ENCODE results near the gene LRRC56. TPM values are rescaled to one million over a fixed set of nuclear protein-coding genes. Genes with fewer than 3 reads are reported as not detected.

LRRC56 gene
- total RNA-seq, 1 experiment from 2014 or later, result 3.4 TPM

DNA sequence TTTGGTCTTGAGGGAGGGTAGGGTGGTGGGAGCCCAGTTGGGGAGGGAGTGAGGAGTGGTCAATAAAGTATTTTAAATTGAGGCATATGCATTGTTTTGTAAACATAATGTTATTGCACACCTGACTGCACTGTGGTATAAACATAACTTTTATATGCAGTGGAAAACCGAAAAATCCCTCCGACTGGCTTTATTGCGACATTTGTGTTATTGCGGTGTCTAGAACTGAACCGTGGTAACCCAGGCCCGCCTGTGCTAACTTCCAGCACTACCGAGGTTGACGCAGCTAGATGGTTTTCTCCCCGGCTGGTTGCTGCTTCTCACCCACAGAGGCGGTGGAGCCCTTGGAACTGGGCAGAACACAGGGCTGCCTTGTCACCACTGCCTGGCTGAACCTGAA lies 22.7 kb upstream of the LRRC56 start:
- Histone ChIP-seq H3K4me2 (ENCODE audit: insufficient read depth, insufficient read length, low read length) (no peak overlapping the region), H3K79me1 (ENCODE audit: insufficient read depth, low read depth, low read length, poor library complexity, severe bottlenecking) (no peaks in the 10 kb centered on the region), H2BK12ac (ENCODE audit: insufficient read length, low read depth, low read length) (no peak overlapping the region), H4K20me1 (ENCODE audit: control insufficient read depth, insufficient read depth, insufficient read length) (no peaks in the 10 kb centered on the region), H3K27me3 (ENCODE audit: insufficient read depth, low read length) (no peaks in the 10 kb centered on the region), H2BK120ac (ENCODE audit: low read depth, low read length, poor library complexity, severe bottlenecking) (no peak overlapping the region), H3T11ph (ENCODE audit: low read length) (no peak overlapping the region), H2AK5ac (ENCODE audit: insufficient read length, low read length) (no peak overlapping the region), H4K5ac (ENCODE audit: insufficient read length, low read depth, low read length) (no peak overlapping the region), H3K79me2 (ENCODE audit: insufficient read depth, low read length) (no peaks in the 10 kb centered on the region), H3K14ac (ENCODE audit: insufficient read depth, low read length) (no peak overlapping the region), H3K18ac (ENCODE audit: insufficient read length, low read depth, low read length) (no peak overlapping the region), H3K56ac (ENCODE audit: insufficient read length, low read depth, low read length) (no peak overlapping the region), H3K23ac (ENCODE audit: insufficient read length, low read depth, low read length) (no peak overlapping the region), H4K8ac (replicated peaks; ENCODE audit: insufficient read length, low read depth, low read length) (no peak overlapping the region), H3K4me1 (ENCODE audit: insufficient read depth, low read length) (no peaks in the 10 kb centered on the region), H3K9me3 (ENCODE audit: control insufficient read depth, low read depth, low read length) (no peaks in the 10 kb centered on the region), H2BK20ac (ENCODE audit: low read depth, low read length, poor library complexity, severe bottlenecking) (no peak overlapping the region), H2BK5ac (ENCODE audit: insufficient read length, low read length) (no peak overlapping the region), H4K91ac (ENCODE audit: insufficient read length, low read depth, low read length) (no peak overlapping the region), H3K4ac (ENCODE audit: low read depth, low read length) (no peak overlapping the region), H3K27ac (ENCODE audit: insufficient read length, low read depth, low read length) (no peak overlapping the region), H3K23me2 (ENCODE audit: insufficient read length, low read depth, low read length, poor library complexity, severe bottlenecking) (peaks cover 3% of the 10 kb centered on the region), H2BK15ac (ENCODE audit: low read depth, low read length) (no peak overlapping the region), H3K9ac (ENCODE audit: extremely low read depth, insufficient read length, low read length) (no peak overlapping the region), H2AFZ (ENCODE audit: low read length) (no peak overlapping the region)
- Mint-ChIP-seq H3K9me3 (peaks cover 27% of the 10 kb centered on the region in 2 experiments), H3K36me3 (ENCODE audit: insufficient read depth in 1 of 3, low read depth in 3 of 3) (peaks cover 39 to 48% (median 46%) of the 10 kb centered on the region in 3 experiments), H3K27me3 (ENCODE audit: low read depth) (peaks cover 2% of the 10 kb centered on the region), H3K4me1 (peaks cover 3 to 4% of the 10 kb centered on the region in 2 experiments; a peak in 3 of 4 replicates), H3K4me3 (no peak overlapping the region), H3K27ac (no peak overlapping the region)
- no CpG with 5 or more reads among the region's 10 CpGs for WGBS (ENCODE audit: extremely low coverage, insufficient read length, low lambda C conversion rate)
- TF ChIP-seq, protein P1, sequence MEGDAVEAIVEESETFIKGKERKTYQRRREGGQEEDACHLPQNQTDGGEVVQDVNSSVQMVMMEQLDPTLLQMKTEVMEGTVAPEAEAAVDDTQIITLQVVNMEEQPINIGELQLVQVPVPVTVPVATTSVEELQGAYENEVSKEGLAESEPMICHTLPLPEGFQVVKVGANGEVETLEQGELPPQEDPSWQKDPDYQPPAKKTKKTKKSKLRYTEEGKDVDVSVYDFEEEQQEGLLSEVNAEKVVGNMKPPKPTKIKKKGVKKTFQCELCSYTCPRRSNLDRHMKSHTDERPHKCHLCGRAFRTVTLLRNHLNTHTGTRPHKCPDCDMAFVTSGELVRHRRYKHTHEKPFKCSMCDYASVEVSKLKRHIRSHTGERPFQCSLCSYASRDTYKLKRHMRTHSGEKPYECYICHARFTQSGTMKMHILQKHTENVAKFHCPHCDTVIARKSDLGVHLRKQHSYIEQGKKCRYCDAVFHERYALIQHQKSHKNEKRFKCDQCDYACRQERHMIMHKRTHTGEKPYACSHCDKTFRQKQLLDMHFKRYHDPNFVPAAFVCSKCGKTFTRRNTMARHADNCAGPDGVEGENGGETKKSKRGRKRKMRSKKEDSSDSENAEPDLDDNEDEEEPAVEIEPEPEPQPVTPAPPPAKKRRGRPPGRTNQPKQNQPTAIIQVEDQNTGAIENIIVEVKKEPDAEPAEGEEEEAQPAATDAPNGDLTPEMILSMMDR (conservative IDR thresholded peaks at IDR 0.05), result no peak
- no peak for DNase-seq
